Ishikawa (cell line): ENCODE measurements around the gene AP3D1.

Experiments used
- CEBPB ChIP-seq: IDR thresholded peaks from 2 replicates; pipeline ENCODE4 v1.6.1; 2012
- CREB1 ChIP-seq: IDR thresholded peaks from 2 replicates; pipeline ENCODE4 v1.6.1; 2012; ENCODE audit warnings: low read depth
- EGR1 ChIP-seq: IDR thresholded peaks from 2 replicates; pipeline ENCODE4 v1.6.1; 2012
- EP300 ChIP-seq: IDR thresholded peaks from 2 replicates; pipeline ENCODE4 v1.6.1; 2012; ENCODE audit warnings: borderline replicate concordance
- FOXM1 ChIP-seq: IDR thresholded peaks from 2 replicates; pipeline ENCODE4 v1.6.1; 2012; ENCODE audit warnings: low read depth, borderline replicate concordance
- MAX ChIP-seq: IDR thresholded peaks from 2 replicates; pipeline ENCODE4 v1.6.1; 2012
- NFIC ChIP-seq: IDR thresholded peaks from 2 replicates; pipeline ENCODE4 v1.6.1; 2012
- RAD21 ChIP-seq: IDR thresholded peaks from 2 replicates; pipeline ENCODE4 v1.6.1; 2012; ENCODE audit warnings: low read depth
- REST ChIP-seq: IDR thresholded peaks from 2 replicates; pipeline ENCODE4 v1.6.1; 2012; ENCODE audit warnings: low read depth, mild to moderate bottlenecking
- TAF1 ChIP-seq: IDR thresholded peaks from 2 replicates; pipeline ENCODE4 v1.6.1; 2012; ENCODE audit warnings: low read depth, mild to moderate bottlenecking
- TCF12 ChIP-seq: IDR thresholded peaks from 2 replicates; pipeline ENCODE4 v1.6.1; 2012; ENCODE audit warnings: low read depth
- TEAD4 ChIP-seq: IDR thresholded peaks from 2 replicates; pipeline ENCODE4 v1.6.1; 2012
- USF1 ChIP-seq: IDR thresholded peaks from 2 replicates; pipeline ENCODE4 v1.6.1; 2012
- YY1 ChIP-seq: IDR thresholded peaks from 2 replicates; pipeline ENCODE4 v1.6.1; 2012; ENCODE audit warnings: low read depth
- ZBTB7A ChIP-seq: IDR thresholded peaks from 2 replicates; pipeline ENCODE4 v1.6.1; 2012; ENCODE audit warnings: low read depth

AP3D1 gene

DNA sequence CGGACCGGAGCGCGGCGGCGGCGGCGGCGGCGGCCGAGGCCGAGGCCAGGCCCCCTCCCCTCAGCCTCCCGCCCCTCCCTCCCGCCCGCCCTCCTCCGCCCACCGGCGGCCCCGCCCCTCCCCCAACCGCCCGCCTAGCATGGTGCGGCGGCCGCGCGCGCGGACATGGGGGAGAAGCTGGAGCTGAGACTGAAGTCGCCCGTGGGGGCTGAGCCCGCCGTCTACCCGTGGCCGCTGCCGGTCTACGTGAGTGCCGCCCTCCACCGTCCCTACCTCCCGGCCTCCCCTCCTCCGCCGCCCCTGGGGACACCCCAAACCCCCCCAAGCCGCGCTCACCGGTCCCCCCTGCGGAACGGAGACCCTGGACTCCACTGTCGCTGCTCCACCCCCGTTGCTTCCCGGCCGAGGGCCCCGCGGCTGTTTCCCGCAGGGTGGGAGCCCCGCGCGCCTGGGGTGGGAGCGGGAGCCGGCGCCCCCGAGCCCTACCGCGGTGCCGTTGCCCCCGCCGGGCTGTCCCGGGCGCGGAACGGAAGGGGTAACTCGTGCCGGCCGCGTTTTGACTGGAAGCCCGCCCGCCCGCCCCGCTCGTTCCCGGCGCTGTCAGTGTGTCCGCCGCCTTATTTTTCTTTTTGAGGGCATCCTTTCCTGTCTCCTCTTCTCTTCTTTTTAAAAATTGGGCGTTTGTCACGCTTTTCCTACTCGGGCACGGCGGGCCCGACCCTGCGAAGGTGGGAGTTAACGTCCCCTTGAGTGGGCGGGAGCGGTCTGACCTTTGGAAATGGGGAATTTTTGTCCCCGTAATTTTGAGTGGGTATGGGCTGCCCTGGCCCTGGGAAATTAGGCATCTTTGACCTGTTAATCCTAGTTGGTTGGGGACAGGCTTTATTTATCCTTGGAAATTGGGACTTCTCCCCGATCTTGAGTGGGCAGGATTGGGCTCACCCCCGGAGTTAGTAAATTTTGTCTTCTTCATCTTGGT is 12.9 kb upstream of the AP3D1 start:
- TF ChIP-seq FOXM1 (no peak), TAF1 (peak; percentile 12), YY1 (no peak), CREB1 (no peak), MAX (no peak), EP300 (no peak), ZBTB7A (no peak), EGR1 (0 out of 2 replicates have a peak, but pooled peaks have one; percentile 34), TEAD4 (no peak), RAD21 (no peak), USF1 (no peak), TCF12 (no peak)

DNA sequence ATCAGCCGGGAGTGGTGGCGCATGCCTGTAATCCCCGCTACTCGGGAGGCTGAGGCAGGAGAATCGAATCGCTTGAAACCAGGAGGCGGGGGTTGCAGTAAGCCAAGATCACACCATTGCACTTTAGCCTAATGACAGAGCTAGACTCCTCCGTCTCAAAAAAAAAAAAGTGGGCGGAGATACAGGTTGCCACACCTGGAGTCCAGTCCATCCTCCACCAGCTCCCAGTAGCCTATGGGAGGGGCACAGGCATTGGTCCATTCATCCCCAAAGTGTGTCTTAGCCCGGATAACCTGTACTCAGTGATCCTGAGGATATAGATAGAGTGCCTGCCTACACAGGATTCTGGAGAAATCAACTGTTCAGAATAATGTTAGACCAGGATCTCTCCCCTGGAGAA is 9.0 kb upstream of the AP3D1 start:
- no peak for TF ChIP-seq RAD21
- TF ChIP-seq ZBTB7A: no peak
- no peak for TF ChIP-seq TAF1
- TF ChIP-seq EGR1: no peak
- no peak for TF ChIP-seq USF1
- no peak for TF ChIP-seq EP300
- no peak for TF ChIP-seq MAX
- TF ChIP-seq REST: no peak
- TF ChIP-seq CEBPB: no peak

- no peak for TF ChIP-seq EP300
- TF ChIP-seq YY1: no peak
- TF ChIP-seq USF1: no peak
- TF ChIP-seq ZBTB7A: no peak
- no peak for TF ChIP-seq TAF1
- TF ChIP-seq TEAD4: no peak
- no peak for TF ChIP-seq CREB1
- TF ChIP-seq RAD21: no peak
- TF ChIP-seq MAX: no peak
- no peak for TF ChIP-seq CEBPB
- no peak for TF ChIP-seq EGR1
- no peak for TF ChIP-seq TCF12
- TF ChIP-seq FOXM1: no peak
Observed at GRCh38 chr19:2157452-2157851, 6.1 kb upstream of the AP3D1 start.

- TF ChIP-seq MAX (no peak), FOXM1 (no peak; the same call in 1 of the 2 replicates), YY1 (peak; percentile 43; the same call in 1 of the 2 replicates), RAD21 (no peak), CEBPB (no peak), ZBTB7A (no peak), EP300 (peak; percentile 42; the same call in 1 of the 2 replicates), REST (no peak), EGR1 (no peak), TAF1 (no peak), TEAD4 (peak; percentile 54), NFIC (peak; percentile 37; the same call in 1 of the 2 replicates), TCF12 (peak; percentile 56)
Observed at GRCh38 chr19:2154587-2155075, 3.3 kb upstream of the AP3D1 start.
